ENCODE results near the gene GPR39. TPM values are rescaled to one million over a fixed set of nuclear protein-coding genes. Genes with fewer than 3 reads are reported as not detected.

The GPR39 gene
- total RNA-seq, 1 donor from 2014 or later: not detected

DNA sequence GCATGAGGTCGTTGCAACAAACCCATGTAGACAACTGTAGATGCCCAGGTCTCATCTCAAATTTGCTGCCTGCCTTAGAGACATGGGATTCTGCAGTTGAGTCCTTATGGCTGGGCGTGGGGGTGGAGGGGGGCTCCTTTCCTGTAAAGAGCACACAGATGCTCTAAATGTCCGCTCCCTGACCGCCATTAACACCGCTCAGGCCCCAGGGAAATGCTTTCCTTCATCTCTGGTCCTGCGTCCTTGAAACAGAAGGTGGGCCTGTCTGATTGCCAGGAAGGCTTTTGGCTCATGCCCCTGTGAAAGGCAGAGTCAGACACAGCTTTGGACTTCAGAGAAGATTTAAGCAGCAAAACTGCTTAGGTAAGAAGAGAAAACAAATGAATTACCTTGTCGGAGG is 25.7 kb downstream of the GPR39 start:
- DNase-seq (ENCODE audit: low read depth, low spot score): no peak

DNA sequence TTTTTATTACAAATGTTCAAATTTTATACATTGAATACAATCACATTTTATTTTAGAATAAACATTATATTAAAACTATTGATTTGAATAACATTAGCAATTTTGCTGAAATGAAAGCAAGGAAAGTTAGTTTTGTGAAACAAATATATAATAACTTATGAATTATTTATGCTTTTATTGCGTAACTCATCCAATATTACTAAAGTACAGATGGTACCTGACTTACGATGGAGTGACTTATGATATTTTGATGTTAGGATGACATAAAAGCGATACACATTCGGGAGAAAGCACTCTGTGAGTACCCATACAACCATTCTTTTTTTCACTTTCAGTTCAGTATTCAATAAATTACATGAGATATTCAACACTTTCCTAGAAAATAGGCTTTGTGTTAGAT is 26.5 kb downstream of the GPR39 start:
- no peak for DNase-seq (ENCODE audit: low read depth, low spot score)

DNA sequence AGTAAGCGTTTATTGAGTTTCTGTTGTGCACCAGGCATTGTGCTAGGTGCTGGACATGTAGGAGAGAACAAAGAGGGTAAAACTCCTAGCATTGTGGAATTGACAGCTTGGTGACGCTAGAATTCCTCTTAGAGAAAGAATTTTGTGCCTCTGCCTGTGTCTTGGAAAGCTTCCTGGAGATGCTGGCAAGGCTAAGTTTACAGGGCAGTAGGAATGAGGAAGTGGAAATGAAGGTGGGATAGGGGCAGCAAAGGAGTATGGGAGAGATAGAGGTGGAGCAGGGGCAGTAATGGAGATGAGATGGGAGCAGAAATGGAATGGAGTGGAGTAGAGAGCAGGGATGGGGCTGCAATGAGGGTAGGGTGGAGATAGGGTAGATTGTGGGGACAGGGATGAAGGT is 29.8 kb downstream of the GPR39 start:
- DNase-seq (ENCODE audit: low read depth, low spot score): no peak

DNA sequence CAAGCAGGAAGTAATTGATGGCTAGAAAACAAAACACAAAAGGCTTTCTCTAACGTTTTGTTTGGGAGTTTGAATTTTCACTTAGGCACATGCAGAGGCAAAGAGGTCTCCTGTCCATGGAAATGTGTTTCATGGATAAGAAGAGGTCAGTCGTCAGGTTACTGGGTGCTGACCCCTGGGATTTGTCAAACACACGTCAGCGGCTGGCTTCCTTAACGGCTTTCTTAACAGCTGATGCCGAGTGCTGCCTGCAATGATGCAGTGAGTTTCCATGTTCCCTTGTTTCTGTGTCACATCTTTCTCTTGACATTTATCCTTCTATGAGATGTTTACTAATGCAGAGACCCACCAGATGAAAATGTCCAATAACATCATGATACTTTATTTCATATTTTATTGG is 31.7 kb downstream of the GPR39 start:
- no peak for DNase-seq (ENCODE audit: low read depth, low spot score)

DNA sequence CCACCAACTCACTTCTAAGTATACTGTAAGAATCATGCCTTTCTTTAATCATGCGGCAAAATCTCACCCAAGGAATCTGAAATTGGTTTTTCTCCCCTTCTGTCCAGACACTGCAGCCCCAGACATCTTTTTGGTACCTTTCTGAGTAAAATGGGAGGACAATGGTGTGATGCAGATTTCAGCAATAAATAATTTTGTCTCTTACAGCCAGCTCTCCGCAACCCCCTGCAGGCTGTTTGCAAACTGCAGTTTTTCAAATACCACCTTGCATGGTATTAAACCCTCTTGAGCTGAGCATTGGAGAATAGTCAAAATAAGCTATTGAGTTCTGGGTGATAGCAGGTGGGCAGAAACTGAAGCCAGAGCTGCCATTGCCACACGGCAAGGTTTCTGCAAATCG is 32.2 kb downstream of the GPR39 start:
- DNase-seq (ENCODE audit: low read depth, low spot score): no peak

DNA sequence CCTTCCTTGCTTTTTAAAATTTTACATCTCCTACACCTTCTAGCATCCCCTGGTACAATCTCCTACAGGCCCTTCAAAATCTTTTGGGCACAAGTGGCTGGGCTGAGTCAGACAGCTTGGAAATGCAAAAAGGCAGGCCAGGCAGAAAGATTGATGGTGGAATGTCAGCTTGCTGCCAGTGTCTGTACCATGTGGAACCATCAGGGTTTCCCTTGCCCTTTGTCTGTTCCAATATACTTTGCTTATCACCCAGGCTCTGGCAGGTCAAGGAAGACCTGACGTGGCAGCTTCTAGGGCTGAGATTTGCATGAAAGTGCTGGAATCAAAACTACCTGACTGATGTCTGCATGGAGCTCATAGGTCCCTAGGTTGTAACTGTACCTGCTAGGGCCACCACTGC is 33.3 kb downstream of the GPR39 start:
- no peak for DNase-seq (ENCODE audit: low read depth, low spot score)

DNA sequence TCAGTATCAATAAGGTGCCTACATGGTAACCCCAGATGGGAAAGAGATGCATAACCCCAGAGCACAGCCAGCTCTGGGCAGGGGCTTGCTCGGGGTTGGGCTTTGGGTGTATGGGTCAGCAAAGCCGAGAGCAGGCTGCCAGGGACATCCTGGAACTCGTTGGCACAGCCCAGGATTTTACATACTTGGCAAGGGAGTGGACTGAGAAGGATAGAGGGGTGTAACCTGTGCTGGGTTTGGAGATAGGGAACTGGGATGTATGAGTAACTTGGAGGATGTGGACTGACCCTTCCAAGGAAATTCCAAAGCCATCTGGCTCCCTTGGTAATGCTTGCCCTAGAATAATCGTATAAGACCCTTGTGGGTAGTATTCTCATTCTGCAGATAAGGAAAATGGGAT is 44.2 kb downstream of the GPR39 start:
- DNase-seq (ENCODE audit: low read depth, low spot score): no peak

DNA sequence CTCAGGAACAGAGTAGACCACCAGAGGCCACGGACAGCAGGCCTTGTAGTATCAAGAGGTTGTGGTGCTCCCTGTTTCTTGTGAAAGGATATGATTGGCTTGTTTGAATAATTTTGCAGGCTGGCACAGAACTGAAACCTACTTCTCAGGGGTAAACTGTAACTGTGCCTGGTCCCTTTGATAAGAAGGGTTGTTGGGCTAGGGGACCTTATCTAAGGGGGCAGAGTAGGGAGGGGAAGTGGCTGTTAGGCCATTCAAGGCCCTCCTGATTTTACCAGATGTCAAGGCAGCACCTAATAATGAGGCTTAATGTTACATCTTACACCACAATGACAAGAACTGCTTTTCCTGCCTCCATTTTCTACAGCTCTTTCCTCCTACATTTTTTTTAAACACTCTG is 45.6 kb downstream of the GPR39 start:
- DNase-seq (ENCODE audit: low read depth, low spot score): no peak

DNA sequence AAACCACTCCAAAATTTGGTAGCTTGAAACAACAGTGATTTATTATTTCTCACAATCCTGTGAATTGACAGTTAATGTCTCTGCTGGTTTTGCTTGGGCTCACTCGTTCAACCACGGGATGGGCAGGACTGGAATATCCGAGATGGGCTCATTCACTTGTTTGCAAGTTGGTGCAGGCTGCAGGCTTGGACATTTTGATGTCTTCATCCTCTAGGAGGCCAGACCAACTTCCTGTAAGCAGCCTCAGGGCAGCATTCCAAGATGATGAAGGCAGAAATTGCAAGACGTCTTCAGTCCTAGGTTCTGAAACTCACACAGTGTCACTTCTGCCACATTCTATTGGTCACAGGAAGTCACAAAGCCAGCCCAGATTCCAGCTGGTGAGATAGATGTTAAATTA is 47.1 kb downstream of the GPR39 start:
- no peak for DNase-seq (ENCODE audit: low read depth, low spot score)

DNA sequence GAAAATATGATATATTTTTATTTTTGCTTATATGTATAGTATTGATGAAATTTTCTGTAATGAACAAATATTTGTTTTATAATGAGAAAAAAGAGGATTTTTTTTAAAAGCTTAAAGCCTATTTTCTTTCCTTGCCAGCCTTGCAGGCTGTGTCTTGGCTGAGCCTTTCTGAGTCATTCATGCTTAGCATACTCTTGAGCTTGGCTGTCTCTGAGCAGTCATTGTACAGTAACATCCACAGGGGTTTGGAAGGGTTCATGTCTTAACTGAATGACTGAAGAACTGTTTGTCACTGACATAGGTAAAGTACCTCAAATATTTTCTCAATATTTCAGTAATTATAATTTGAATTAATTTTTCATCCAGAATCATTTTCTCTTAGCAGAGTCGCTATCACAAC is 49.3 kb downstream of the GPR39 start:
- DNase-seq (ENCODE audit: low read depth, low spot score): no peak

DNA sequence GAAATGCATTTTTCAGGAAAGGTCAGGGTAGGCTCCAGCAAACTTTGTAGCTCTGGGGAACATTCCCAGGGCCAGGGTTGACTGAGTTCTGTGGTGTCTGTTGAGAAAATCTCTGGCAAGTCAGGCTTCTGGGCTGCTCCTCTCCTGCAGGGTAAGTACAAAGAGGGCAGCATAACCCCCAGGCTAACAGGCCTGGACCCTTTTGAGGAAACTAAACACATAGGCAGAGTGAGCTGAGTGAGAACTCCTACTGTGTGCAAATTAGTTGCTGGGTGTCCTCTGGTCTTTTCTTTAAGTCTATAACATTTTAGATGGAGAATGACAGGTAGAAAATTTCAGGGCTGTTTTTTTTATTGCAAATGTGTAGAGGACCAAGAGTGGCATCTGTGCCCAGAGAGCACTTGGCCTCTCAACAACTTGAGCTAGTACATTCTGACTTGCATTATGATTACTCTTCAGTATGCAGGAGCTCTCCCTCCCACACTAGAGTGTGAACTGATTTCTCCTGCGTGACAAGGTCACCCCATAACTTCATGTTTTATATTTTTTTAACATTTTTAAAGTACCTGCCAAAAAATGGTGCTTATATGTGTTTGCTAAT is 49.9 kb downstream of the GPR39 start:
- DNase-seq (ENCODE audit: low read depth, low spot score): no peak

DNA sequence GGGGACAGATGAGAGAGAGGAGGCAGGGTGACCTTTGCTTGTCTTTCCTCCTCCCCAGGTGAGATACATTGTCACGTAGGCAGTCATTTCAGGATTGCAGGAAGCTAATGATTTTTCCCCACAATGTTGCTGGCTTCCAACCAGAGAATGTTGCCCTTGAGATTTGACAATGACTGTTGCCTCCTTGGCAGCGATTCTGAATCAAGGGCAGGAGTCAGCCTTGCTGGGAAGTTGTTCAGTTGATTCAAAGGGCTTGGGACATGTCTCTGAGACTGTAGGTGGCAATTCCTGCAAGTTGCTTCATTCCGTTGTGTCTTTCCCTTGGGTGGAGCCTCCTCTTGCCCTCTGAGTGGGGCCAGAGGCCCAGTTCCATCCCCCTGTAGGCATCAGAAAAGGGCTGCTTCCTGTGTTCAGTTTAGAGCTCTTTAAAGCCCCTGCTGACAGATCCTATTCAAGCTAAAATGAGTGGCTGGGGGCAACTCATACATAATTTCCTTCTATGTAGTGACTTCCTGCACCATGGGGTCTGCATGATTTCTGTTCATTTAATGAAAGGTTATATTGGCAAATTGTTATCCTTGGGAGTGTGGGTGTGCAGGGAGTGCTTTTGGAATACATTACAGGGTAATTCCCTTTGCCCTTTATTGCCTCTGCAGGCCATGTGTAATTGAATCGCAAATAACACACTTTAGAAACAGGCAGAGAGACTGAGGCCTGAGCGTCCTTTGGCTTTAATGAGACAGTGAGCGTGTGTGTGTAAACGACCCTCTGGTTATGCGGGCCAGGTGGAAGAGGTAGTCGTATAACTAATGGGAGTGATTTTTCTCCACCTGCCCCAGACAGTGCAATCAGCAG is 52.4 kb downstream of the GPR39 start:
- DNase-seq (ENCODE audit: low read depth, low spot score): no peak

DNA sequence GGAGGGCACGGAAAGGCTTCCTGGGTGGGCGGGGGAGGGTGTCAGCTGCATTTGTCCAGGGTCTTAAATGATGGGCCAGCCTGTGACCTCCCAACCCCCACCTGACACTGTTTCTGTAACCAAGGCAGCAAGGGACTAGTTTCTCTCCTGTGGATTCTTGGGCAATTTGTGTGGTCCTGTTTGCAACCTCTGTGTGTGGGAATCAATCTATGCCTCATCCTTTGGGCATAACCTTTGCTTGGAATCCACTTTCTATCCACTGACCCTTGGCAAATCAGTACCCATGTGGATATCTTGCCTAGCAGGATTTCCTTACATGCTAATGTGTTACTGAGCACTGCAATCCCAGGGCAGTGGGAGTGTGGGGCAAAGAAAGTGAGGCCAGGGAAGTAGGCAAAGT is 54.1 kb downstream of the GPR39 start:
- no peak for DNase-seq (ENCODE audit: low read depth, low spot score)

DNA sequence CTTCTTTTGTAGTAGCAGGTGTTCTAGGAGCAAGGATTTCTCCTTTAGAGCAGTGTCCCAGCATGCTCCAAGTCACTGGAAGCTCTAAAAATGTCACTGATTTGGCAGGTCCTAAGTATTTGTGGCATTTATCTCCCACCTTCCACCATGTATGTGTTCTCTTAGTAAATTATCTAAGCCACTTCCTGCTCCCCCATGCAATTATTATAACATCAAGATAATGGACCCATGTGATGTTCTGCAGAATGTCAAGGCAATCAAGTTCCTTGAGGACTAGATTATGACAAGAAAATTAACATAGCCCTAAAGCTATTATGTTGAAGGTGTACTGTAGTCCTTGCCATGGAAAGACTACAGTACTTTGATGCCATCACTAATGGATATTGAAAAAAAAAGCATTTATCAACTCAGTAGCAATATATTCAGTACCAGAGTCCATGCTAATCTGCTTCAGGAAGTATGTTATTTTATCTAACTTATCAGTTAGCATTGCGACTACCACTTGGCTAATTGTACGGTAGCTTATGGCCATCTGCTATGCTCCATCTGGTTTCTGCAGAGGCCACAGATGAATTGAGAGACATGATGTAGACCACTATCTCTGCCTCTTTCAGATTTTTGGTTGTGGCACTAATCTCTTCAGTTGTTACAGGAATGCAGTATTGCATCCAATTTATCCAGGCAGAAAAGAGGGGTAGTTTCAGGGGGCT is 56.7 kb downstream of the GPR39 start:
- no peak for DNase-seq (ENCODE audit: low read depth, low spot score)

DNA sequence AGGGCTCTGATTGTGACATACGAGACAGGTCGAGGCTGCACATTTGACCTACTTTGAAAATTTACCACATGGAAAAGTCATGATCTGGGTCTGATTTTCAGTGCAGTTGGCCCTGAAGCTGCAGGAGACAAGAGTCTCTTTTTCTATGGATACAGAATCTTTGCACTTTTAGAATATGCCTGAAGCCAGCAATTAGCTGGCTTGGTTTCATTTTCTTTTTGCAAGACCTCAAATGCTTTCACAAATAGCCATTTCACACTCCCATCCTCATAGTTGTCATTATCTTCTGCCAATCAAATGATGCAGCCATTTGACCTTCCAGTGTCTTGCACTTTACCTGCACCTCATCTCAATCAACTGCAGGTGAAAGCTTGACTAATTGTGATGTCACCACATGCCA is 59.0 kb downstream of the GPR39 start:
- no peak for DNase-seq (ENCODE audit: low read depth, low spot score)

DNA sequence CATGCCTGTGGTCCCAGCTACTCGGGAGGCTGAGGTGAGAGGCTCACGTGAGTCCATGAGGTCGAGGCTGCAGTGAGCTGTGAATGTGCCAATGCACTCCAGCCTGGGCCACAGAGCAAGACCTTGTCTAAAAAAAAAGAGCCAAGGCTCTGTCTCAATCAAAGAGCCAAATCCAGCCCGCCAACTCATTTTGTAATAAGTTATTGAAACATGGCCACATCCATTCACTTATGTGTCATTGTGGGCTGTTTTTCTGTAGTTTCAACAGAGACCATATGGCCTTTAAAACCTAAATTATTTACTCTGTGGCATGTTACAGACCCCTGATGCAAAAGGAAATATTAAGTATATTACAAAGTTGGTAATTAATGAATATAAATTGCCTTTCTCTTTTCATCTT is 60.8 kb downstream of the GPR39 start:
- DNase-seq (ENCODE audit: low read depth, low spot score): no peak

DNA sequence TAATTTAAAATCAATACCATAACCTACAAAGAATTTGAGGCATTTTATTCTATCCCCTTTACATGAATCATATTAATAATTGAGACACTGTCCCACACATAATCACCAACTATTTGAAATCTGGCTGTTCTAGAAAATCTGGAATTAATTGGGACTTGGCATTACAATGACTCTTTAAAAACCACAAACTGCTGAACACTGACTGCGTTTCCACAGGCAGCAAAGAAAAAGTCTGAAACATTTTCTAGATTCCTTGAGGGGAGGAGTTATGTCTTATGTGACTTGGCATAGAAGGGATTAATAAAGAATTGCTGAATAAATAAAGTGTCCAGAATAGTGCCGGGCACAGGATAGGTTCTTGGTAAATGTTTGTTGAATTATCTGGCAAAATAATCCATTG is 61.4 kb downstream of the GPR39 start:
- no peak for DNase-seq (ENCODE audit: low read depth, low spot score)

DNA sequence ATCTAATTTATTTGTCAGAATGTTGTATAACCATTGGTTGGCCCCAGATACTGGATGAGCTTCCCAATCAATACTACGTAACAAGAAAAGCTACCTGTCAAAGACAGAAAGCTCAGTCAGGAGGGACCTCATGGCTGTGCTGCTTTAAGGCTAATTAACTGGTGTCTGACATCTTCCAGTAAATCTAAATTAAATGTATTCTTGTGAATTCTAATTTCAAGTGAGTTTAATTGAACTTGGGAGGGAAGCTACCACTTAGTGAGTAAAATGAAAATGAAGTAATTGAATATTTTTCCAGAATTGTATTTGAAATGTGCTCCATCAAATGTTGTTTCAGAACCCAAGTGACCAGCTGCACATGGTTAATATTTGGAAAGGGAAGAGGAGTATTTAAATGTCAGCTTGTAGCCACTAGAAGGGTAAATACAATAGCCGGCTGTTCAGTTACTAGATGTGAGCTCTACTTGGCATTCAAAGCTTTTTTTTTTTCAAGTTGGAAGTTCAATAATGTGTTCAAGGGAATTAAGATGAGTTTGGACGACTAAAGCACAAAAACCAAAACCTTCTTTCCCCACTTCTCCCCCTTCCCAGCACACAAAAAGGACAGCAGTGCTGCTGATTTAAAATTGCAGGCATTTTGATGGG is 62.0 kb downstream of the GPR39 start:
- no peak for DNase-seq (ENCODE audit: low read depth, low spot score)

DNA sequence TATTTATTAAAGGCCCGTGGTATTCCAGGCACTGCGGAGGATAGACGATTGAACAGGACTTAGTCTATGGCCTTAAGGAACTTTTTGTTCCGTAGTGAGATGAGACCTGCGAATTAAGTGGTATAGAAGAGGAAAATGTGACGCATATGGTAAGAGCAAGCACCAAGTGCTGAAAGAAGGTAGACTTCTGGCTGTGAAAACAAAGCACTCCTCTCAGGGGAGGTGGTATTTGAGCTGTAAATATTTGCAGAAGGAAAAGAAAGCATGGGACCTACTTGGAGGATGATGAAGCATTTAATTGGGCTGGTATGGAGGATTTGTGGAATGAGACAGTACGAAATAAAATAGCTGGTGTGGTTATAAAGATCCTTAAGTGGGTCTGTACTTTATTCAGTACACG is 62.5 kb downstream of the GPR39 start:
- DNase-seq (ENCODE audit: low read depth, low spot score): no peak

DNA sequence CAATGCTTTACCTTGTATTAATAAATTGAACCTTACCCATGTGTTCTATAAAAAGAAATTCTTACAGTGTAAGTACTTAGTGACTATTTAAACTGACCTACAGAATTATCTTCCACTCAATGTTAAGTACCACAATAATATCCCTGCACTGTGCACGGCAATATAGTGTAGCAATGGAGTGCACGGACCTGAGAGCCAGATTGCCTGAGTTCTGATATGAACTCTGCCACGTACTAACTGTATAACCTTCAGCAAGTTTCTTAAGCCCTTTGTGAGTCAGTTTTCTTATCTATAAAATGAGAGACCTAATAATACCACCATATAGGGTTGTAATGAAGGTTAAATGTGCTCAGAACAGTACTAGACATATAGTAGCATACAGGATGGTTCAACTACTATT is 66.2 kb downstream of the GPR39 start:
- DNase-seq (ENCODE audit: low read depth, low spot score): no peak

DNA sequence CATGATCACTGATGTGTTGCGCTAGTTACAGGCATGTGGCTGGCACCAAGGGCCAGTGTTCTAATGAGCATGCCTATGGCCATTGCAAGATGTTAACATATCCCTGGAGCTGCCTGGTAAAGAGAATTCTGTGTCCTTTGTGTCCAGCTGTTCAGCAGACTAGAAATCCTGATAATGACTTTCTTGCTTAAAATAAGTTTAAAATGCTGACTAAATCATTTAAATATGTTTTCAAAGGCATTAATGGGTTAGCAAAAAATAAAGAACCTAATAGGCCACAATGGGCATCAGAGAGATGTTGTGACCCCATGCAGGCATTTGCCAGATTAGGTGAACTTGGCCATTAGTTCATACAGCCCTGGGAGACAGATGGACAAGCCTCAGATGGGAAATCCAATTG is 67.5 kb downstream of the GPR39 start:
- no peak for DNase-seq (ENCODE audit: low read depth, low spot score)

DNA sequence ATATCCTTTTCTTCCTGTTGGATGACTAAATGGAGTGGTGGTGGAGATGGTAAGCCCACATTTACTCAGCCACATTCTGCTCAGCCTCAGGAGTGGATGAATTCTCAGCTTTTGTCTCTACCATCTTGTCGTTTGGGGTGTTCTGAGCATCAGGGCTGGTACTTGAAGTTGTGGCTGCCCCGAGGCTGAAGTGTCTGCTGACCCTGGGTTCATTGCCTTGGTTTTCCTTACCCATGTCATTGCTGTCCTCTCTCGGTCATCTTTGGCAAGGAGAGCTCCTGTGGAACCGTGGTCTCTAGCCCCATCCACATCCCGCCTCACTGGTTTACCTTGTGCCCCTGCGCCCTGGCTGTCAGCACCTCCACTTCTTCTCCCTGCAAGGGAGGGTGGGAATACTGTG is 71.9 kb downstream of the GPR39 start:
- DNase-seq (ENCODE audit: low read depth, low spot score): no peak

All from pulmonary artery endothelial cell (primary cell).